Prostate gland (tissue), 2 donors: ENCODE results near the gene STK4.

Experiments used
- CTCF ChIP-seq, 4 experiments: fragments of 200-600 bp in 2 of 4; fragments of 450-650 bp in 2 of 4; sonication (generic) in 2 of 4; IDR thresholded peaks; 1 replicate in 3 of 4; 2 replicates in 1 of 4; pipeline ENCODE4 v1.5.1; 2016 to 2019; ENCODE audit warnings: antibody characterized with exemption in 4 of 4, mild to moderate bottlenecking in 2 of 4, moderate library complexity in 2 of 4
- POLR2A ChIP-seq: fragments of 450-650 bp; IDR thresholded peaks from one replicate; pipeline ENCODE4 v1.6.1; 2016; ENCODE audit warnings: antibody characterized with exemption, mild to moderate bottlenecking

- no peak for TF ChIP-seq POLR2A
- no peak for TF ChIP-seq CTCF (IDR thresholded peaks at IDR 0.05)
These were observed 7.2 kb upstream of the STK4 start for GRCh38 chr20:44959082-44959637.
